ENCODE results near the gene ANKRD27.
"Not testable (repeated sequence)": the region's sequence is repeated elsewhere in the genome, so short reads cannot be mapped to it uniquely, and the experiment has no call there.

ANKRD27 gene

GRCh38 chr19:32598022-32598421 lies 77.0 kb downstream of the ANKRD27 start:
- DNase-seq, result no peak

DNA sequence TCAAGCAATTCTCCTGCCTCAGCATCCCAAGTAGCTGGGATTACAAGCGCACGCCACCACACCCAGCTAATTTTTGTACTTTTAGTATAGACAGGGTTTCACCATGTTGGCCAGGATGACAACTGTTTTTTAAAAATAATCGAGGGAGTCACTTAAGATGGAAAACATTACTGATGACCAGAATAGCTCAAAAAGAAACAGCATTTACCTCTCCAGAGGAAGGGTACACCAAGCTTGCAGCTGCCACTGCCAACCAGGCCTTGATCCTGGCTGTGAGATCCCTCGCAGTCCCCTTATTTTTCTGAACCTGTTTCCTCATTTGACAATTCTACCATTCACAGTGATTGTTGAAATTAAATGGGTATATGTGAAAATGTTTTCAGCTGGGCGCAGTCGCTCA lies 79.5 kb downstream of the ANKRD27 start:
- DNase-seq, result no peak

- no peak for DNase-seq
These were observed 81.0 kb downstream of the ANKRD27 start for GRCh38 chr19:32594021-32594420.

GRCh38 chr19:32587747-32588504 lies 87.1 kb downstream of the ANKRD27 start:
- DNase-seq, result not testable (repeated sequence)

- DNase-seq, result no peak
These were observed 93.2 kb downstream of the ANKRD27 start for GRCh38 chr19:32581705-32582179.

GRCh38 chr19:32580901-32581704 lies 93.9 kb downstream of the ANKRD27 start, which contains the start of gene PDCD5:
TSS of gene PDCD5 (plus strand) at chr19:32581190. CDS start at chr19:32581262, 72 bp downstream.
- DNase-seq, result peak; percentile 62

DNA sequence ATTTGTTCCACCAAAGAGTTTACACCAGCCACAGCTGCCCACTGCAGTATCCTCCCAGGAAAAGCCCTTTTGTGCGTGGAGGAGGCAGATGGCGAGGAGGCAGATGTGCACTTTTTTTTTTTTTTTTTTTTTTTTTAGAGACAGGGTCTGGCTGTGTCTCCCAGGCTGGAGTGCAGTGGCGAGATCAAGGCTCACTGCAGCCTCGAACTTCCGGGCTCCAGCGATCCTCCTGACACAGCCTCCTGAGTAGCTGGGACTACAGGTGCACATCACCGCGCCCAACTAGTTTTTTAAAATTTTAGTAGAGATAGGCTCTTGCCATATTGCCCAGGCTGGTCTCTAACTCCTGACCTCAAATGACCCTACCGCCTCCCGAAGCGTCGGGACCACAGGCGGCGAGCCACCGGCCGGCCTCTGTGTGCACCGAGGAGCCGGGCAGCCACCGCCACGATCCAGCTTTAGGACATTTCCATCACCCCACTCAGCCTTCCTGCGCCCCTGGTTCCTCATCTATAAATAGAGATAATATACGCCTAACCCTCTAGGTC lies 94.6 kb downstream of the ANKRD27 start:
- DNase-seq, result no peak

GRCh38 chr19:32576790-32577189 lies 98.2 kb downstream of the ANKRD27 start:
- DNase-seq, result no peak

DNA sequence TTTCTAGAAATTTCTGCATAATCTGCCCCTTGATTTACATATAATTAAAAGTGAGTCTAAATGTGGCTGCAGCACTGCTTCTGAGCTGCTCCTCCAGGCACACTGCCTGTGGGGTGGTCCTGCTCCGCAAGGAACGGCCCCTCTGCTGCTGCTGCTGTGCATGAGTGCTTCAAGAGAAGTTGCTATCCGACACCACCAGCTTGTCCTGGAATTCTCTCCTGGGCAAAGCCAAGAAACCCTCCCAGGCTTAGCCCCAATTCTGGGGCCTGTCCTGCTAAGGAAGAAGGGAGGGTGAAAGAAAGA lies 101.5 kb downstream of the ANKRD27 start:
- no peak for DNase-seq

GRCh38 chr19:32572700-32573491 lies 102.1 kb downstream of the ANKRD27 start:
- not testable (repeated sequence) for DNase-seq

GRCh38 chr19:32571471-32572075 lies 103.4 kb downstream of the ANKRD27 start:
- DNase-seq, result not testable (repeated sequence)

- no peak for DNase-seq
These were observed 104.7 kb downstream of the ANKRD27 start for GRCh38 chr19:32570081-32570785.

- no peak for DNase-seq
These were observed 107.5 kb downstream of the ANKRD27 start for GRCh38 chr19:32567486-32567885.

GRCh38 chr19:32566246-32566830 lies 108.6 kb downstream of the ANKRD27 start:
- no peak for DNase-seq

GRCh38 chr19:32563761-32564160 lies 111.2 kb downstream of the ANKRD27 start:
- no peak for DNase-seq

DNA sequence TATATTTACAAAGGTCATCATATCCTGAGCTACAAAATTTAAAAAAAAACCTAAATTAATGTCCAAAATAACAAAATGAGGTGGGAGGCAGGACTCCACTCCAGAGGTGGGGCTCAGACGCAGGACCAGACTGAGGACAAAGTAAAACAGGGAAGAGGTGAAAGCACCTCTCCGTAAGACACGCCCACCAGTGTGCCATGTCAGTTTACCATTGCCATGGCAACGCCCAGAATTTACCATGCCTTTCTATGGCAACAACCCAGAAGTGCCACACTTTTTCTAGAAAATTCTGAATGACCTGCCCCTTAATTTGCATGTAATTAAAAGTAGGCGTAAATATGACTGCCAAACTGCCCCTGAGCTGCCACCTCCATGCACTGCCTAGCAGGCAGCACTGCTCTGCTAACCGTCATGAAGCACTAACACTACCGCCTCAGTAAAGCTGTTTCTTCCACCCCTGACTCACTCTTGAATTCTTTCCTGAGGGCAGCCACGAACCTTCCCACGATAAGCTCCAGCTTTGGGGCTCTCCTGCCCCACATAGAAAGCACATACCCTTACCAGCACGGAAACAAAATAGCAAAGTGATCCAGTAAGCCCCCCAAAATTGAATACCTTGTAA lies 116.3 kb downstream of the ANKRD27 start:
- no peak for DNase-seq

DNA sequence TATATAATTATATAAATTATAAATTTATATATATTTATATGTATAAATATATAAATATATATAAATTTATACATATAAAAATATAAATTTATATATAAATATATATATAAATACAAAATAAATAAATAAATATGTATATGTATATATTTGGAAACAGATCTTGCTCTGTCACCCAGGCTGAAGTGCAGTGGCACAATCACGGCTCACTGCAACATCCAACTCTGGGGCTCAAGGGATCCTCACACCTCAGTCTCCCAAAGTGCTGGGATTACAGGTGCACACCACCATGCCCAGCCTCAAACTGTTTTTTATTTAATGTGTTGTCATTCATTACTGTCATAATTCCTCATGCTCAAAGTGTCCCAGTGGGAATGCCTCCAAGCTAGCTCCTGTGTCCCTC lies 119.2 kb downstream of the ANKRD27 start:
- no peak for DNase-seq

DNA sequence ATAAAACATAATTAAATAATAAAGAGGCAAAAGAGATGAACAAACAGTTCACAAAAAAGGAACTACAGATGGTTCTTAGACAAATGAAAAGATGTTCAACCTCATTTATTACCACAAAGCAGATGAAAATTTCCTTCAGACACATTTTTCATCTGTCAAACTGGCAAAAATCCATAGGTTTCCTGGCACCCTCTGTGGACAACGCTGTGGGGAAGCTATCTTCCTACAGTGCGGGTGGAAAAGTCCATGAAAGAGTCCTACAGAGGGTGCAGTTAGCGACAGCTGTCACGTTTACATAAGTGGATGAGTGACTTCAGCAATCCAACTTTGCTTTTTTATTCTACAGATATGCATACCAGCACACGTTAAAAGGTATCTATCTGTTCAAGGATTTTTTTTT lies 124.3 kb downstream of the ANKRD27 start:
- no peak for DNase-seq

All from NCI-H2029 treated with DMSO at 0.1 percent for 48 hours (cell line).